Activated T-cell treated with anti-CD3 and anti-CD28 coated beads, Interleukin-2, amount 50 U/mL, for 4 hours (primary cell): ENCODE results near the gene NPHP4. TPM values are rescaled to one million over a fixed set of nuclear protein-coding genes. Genes with fewer than 3 reads are reported as not detected.

Source experiments
- total RNA-seq, 3 donors: library from RNA; stranded (reverse); gene quantifications; one replicate each; pipeline ENCODE4 v1.2.1, GENCODE V29; 2021

NPHP4 gene
- total RNA-seq, 3 donors from 2014 or later: 7.0 to 9.3 (median 7.1) TPM

Other genes starting within 250 kb of the NPHP4 start
- 100 to 1,000 TPM; 199 to 230 (median 202) TPM for gene KCNAB2, start 53.5 kb upstream of the NPHP4 start, total RNA-seq
- gene CHD5, start 187.9 kb upstream of the NPHP4 start, total RNA-seq: under 1 TPM; 0.27 to 0.61 (median 0.34) TPM
- gene RPL22, start 207.2 kb upstream of the NPHP4 start, total RNA-seq: 100 to 1,000 TPM; 395 to 423 (median 403) TPM
- 10 to 100 TPM in 2 of 3 donors, 1 to 10 TPM in 1; 9.9 to 18.8 (median 12.0) TPM for gene RNF207, start 213.7 kb upstream of the NPHP4 start, total RNA-seq
- gene ICMT, start 243.5 kb upstream of the NPHP4 start, total RNA-seq: 10 to 100 TPM; 54.1 to 64.8 (median 58.3) TPM